ENCODE measurements around the gene RAPGEF2.

DNA sequence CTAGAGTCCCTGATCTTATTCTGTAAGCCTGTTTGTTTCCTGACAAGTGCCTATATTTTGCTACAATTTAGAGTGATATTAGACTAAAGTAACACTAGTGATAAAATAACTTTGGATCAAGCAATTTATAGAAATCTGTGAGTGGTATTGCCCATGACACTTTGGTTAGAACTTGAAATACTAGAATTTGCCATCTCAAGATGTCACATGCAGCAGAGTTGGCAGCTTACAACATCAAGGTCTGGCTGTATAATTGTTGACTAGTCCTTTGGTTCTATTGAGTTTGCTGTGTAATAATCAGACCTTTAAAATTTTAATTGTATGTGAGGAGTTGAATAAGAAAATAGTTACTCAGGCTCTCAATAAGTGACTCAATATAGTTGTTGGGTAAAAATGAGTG lies 167.1 kb downstream of the RAPGEF2 start:
- TF ChIP-seq, protein P1, sequence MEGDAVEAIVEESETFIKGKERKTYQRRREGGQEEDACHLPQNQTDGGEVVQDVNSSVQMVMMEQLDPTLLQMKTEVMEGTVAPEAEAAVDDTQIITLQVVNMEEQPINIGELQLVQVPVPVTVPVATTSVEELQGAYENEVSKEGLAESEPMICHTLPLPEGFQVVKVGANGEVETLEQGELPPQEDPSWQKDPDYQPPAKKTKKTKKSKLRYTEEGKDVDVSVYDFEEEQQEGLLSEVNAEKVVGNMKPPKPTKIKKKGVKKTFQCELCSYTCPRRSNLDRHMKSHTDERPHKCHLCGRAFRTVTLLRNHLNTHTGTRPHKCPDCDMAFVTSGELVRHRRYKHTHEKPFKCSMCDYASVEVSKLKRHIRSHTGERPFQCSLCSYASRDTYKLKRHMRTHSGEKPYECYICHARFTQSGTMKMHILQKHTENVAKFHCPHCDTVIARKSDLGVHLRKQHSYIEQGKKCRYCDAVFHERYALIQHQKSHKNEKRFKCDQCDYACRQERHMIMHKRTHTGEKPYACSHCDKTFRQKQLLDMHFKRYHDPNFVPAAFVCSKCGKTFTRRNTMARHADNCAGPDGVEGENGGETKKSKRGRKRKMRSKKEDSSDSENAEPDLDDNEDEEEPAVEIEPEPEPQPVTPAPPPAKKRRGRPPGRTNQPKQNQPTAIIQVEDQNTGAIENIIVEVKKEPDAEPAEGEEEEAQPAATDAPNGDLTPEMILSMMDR (IDR thresholded peaks at IDR 0.05) = no peak
- no peak for TF ChIP-seq POLR2A (IDR thresholded peaks at IDR 0.05)
